HL-60/S4 treated with retinoic acid at 250 ng/mL for 4 days and 3 days (cell line): ENCODE data around the gene KHDRBS1.
"Not testable (repeated sequence)": the region's sequence is repeated elsewhere in the genome, so short reads cannot be mapped to it uniquely, and the experiment has no call there.

Experiments used
- in situ Hi-C: fragments of 300-500 bp; cut with MboI; formaldehyde crosslinking; loops from 2 replicates; pipeline ENCODE4 v1.7.0; 2022; ENCODE audit warnings: low sequenced_read_pairs

KHDRBS1 gene

DNA sequence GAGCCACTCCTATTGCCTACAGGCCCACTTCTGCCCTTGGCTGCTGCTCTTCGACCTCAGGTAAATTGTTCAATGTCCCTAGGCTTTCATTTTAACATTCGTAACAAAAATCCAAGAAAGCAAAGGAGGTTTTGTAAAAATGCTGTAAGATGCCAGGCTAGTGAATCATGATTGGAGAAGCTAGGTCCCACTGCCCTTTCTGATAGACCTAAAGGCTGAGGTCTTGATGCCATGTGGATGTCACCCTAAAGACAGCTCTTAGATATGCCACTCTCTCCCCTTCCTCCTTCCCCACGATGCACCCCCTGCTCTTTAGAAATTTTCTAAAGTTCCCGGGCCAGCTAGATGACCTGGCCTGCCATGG lies 49.2 kb downstream of the KHDRBS1 start:
- in situ Hi-C loops = no loop called here

DNA sequence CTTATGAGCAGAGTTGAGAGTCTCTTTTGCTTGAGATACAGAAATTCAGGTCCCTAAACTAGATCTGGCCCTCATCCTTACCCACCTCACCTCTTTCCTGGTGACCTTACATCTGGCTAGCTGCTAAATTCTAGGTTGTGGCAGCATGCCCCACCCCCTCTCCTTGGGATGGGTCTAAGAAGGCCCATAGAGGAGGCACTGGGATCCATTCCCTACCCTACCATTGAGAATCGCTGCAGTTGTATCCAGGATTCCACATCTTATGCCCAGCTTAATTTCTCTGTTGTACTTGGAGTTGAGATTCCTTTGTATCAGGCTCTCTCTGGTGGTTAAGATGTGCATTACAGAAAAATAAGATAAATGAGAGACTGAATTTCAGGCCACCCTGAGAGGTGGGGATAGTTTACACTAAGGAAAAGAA lies 49.6 kb downstream of the KHDRBS1 start:
- in situ Hi-C loops = no loop called here

DNA sequence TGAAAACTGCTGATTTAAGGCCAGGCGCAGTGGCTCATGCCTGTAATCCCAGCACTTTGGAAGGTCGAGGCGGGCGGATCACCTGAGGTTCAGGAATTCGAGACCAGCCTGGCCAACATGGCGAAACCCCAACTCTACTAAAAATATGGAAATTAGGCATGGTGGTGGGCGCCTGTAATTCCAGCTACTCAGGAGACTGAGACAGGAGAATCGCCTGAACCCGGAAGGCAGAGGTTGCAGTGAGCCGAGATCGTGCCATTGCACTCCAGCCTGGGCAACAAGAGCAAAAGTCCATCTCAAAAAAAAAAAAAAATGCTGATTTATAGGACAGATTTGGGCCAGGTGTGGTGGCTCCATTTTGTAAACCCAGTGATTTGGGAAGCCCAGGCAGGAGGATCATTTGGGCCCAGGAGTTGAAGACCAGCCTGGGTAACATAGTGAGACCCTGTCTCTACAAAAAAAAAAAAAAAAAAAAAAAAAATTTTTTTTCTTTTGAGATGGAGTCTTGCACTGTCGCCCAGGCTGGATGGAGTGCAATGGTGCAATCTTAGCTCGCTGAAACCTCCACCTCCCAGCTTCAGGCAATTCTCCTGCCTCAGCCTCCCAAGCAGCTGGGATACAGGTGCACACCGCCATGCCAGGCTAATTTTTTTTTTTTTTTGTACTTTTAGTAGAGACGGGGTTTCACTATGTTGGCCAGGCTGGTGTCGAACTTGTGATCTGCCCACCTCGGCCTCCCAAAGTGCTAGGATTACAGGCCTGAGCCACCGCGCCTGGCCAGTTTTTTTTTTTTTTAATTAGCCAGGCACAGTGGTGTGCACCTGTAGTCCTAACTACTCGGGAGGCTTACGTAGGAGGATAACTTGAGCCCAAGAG lies 52.2 kb downstream of the KHDRBS1 start:
- in situ Hi-C loops = not testable (repeated sequence)

DNA sequence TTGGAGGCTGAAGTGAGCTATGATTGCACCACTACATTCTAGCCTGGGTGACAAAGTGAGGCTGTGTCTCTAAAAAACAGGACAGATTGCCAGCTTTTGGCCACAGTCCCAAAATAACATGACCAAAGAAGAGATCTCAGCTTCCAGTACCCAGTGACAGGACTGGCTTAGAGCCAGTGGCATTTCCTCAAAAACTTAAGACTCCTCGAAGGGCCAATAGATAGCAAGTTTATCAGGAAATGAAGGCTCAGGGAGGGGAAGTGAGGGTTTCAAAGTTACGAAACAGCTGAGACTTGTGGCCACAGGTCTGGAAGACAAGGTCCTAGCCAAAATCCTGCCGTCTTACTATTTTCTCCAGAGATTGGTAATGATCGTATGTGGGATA lies 52.8 kb downstream of the KHDRBS1 start:
- in situ Hi-C loops = no loop called here

DNA sequence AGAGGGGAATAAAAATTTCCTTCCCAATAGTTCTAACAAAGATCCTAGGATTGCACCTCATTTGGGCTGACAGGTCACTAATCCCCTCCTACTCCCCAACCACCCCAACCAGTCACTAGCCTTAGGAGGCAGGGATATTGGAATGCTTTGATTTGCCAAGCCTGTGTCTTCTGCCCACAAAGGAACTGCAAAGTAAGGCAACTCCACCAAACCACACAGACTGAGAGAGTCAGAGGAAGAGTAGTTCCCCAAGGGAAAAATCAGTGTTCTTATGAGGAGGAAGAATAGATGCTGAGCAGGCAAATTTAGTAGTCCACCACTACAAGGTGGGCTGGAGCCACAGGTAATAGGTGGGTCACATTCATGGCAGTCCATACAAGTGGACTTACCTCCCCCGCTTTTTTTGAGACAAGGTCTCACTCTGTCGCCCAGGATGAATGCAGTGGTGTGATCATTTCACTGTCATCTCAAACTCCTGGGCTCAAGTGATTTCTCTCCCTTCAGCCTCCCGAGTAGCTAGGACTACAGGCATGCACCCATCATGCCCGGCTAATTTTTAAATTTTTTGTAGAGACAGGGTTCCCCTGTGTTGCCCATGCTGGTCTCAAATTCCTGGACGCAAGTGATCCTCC lies 55.4 kb downstream of the KHDRBS1 start:
- in situ Hi-C loops = no loop called here

DNA sequence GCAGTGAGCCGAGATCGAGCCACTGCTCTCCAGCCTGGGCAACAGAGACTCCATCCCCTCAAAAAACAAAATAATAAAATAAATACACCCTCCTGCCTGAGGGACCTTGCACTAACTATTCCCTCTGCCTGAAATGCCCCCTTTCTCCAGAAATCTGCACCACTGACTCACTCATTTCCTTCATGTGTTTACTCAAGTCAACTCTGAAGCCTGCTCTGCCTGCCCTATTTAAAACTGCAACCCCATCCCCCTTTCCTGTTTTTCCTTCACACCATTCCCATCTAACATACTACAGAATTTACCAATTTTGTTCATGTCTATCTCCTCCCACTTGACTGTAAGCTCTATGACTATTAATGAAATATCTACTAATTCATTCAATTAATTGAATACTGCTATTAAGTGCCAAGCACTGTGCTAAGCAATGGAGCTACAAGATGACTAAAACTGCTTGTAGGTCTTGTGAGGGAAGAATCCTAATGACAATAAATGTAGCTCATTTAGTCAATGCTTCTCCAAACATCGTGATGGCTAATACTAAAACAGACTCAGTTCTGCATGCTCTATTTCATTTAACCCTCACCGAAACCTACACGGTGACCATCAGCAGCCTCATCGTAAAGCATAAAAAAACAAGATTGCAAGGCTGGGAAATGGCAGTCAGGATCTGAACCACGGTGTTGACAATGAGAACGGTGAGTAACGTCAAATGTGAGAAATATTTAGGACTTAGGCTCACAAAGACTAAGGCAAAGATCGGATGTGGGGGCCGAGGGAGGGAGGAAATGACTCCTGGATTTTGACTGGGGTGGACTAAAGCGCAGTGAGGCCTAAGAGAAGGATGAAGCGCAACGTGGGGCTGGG lies 58.3 kb downstream of the KHDRBS1 start:
- in situ Hi-C loops = no loop called here

DNA sequence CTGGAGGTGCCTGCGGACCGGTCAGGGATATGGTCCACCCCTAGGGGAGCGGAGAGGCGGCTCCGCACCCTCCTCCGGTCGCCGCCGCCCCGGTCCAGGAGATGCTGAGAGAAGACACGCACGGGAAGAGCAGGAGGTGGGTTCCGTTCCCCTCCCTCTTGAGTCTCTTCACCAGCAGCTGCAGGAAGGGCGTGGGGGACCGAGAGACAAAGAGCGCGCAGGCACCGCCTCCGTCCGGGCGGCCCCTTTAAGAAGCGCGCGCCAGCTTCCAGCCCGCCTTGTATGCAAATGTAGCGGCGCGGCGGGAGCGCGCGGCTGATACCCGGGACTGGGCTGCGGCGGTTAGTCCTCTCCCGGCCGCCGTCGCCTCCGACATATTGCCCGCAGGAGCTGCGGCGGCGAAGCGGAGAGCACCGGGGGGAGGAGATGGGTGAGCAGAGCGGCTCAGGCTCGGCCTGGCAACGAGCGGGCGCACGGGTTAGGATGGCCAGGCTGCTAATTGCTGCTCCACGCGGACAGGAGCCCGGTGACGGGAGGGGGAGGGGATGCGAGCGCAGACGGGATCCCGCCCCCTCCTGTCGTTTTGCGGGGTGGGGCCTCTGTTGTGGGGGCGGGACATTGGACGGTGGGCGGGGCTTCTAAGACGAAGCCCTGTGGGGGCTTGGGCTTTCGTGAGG lies 59.1 kb downstream of the KHDRBS1 start, which contains the start of gene TMEM39B:
Gene TMEM39B, plus strand, starts transcription at position 318 of the 677 bp plus-strand sequence. Its CDS starts 109 bp downstream, at position 427.
- in situ Hi-C loops = no loop called here

DNA sequence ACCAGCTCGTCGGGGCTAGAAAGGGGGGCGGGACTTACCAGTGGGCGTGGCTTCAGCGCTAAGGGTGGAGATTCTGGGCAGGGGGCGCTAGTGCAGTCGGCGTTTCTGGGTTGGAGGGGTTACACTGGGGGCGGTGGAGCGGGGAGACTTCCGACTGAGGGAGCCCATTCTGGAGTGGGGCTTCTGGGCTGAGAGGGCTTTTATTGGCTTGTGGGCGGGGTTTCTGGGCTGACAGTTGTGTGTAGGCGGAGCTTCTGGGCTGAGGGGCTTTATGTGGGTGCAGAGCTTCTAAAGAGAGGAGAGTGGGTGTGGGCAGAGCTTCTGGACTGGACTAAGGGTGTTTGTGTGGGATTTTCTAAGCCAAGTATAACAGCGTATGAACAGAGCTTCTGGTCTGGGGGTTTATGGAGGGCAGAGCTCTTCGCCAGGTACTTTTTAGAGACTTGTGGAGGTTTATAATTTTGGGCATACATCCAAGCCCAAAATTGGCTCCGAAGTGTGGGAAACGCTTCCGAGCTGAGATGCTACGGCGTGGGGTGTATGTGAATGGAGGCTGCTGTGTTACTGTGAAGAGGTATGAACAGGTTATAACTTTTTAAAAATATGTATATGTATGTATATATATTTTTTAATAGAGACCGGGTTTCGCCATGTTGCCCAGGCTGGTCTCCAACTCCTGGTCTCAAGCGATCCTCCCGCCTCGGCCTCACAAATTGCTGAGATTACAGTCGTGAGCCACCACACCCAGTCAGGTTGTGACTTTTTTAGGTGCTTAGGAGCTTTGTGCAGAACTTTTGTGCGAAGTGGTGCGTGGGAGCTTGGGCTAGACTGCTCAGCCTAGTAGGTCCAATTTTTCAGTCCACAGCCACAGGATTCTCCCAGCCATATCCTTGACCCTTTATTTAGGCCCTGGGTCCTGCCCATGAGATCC lies 59.9 kb downstream of the KHDRBS1 start:
- in situ Hi-C loops = no loop called here

DNA sequence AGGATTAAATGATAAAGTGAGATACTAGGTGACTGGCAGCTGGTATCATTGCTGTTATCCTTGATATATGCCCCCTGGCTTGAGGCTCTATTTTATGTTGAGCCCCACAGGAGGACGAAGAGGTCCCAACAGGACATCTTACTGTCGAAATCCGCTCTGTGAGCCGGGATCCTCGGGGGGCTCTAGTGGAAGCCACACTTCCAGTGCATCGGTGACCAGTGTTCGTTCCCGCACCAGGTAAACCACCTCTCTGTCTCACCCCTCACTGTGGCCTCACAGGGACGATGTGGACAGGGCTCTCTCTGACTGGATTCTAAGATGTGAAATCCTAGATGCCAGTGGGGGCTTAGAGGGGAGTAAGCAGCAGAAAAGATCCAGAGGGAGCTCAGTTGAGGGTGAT lies 61.2 kb downstream of the KHDRBS1 start:
- in situ Hi-C loops = no loop called here

DNA sequence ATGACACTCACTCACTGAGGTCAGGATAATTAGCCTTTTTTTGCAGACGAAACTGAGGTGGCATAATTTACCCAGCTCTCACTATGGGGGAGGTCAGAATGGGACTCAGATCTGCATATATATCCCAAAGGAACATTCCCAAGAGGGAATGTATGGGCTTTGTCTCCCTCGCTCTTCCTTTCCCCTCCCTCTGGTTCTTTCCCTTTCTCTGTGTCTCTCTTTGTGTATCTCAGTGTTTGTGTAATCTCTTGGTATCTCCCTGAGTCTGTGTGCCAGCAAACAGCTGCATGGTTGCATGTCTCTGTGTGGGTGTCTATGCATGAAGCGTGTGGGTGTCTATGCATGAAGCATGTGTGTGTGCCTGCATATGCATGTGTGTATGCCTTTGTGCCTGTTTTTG lies 63.8 kb downstream of the KHDRBS1 start:
- in situ Hi-C loops = no loop called here

DNA sequence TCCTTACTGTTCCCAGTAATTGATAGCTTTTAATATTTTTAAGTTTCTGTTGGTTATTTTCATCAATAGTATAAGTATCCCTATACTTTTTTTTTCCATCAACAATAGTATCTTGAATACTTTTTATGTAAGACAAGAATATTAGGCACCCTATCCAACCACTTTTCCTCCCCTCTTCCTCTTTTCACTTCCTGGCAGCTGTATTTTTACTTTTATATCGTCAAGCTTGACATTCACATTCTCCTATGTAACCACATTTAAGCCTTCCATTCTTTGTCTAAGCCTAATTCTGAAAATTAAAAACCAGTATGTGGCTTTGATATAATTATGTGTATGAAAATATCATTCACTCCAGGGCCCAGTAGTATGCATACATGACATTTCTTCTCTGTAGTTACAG lies 68.4 kb downstream of the KHDRBS1 start:
- in situ Hi-C loops = no loop called here

DNA sequence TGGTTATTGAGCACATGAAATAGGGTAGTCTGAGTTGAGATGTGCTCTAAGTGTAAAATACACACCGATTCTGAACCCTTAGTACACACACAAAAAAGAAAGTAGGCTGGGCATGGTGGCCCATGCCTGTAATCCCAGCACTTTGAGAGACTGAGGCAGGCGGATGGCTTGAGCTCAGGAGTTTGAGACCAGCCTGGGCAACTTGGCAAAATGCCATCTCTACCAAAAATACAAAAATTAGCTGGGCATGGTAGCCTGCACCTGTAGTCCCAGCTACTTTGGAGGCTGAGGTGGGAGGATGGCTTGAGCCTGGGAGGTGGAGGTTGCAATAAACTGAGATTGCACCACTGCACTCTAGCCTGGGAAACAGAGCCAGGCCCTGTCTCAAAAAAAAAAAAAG lies 72.7 kb downstream of the KHDRBS1 start:
- in situ Hi-C loops = not testable (repeated sequence)

DNA sequence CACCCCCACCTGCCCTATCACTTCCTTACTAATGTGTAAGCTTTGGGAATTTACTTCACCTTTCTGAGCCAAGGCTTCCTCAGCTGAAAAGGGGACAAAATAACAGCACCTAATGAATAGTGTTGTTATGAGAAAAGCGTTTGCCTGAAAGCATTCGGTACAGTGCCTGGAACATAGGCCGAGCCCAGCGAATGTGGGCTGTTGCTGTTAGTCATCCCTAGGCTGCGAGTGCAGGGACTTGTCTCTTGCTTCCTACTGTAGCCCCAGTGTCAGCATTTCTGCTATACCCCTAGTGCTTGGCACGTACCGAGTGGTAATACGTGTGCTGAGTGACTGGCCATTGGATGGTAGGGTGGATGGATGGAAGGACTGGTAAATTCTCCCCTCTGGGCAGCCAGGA lies 77.5 kb downstream of the KHDRBS1 start:
- in situ Hi-C loops = no loop called here

DNA sequence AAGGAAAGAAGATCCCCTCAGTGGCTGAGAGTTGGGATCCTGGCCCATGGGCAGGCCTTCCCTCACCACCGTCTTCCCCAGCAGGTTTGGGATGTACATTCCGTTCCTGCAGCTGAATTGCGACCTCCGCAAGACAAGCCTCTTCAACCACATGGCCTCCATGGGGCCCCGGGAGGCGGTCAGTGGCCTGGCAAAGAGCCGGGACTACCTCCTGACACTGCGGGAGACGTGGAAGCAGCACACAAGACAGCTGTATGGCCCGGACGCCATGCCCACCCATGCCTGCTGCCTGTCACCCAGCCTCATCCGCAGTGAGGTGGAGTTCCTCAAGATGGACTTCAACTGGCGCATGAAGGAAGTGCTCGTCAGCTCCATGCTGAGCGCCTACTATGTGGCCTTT lies 77.9 kb downstream of the KHDRBS1 start:
- in situ Hi-C loops = no loop called here
